ENCODE measurements around the gene FAM124B. TPM values are rescaled to one million over a fixed set of nuclear protein-coding genes. Genes with fewer than 3 reads are reported as not detected.
"Not testable (repeated sequence)": the region's sequence is repeated elsewhere in the genome, so short reads cannot be mapped to it uniquely, and the experiment has no call there.

The FAM124B gene
- total and polyA plus RNA-seq, 2 donors, result 1.4 to 2.0 TPM

DNA sequence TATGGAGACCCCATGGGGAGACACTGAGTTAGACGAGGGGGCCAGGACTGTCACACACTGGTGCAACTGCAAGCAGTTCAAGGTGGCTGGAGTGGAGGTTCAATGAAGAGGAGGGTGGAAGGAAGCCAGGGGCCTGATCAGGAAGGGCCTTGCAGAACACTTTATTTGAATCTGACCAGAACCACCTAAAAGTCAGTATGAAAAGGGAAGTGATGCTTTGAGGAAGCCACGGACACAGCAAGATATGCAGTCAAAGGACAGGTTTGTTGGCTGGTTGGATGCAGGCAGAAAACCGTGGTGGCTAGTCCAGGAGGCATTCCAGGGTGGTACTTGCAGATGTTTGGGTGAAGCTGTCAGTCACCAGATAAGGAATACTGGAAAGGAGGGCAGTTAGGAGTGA lies 3.5 kb upstream of the FAM124B start:
- Histone ChIP-seq H3K27me3 (ENCODE audit: control insufficient read depth in 2 of 2, insufficient read depth in 1 of 2, low read length in 1 of 2) (no peaks in the 10 kb centered on the region), H3K4me3 (ENCODE audit: low read length in 2 of 2) (no peak overlapping the region), H3K4me1 (ENCODE audit: control insufficient read depth in 2 of 2, insufficient read depth in 2 of 2, low read length in 2 of 2) (peaks cover 8 to 23% of the 10 kb centered on the region in 2 donors), H3K27ac (ENCODE audit: low read depth in 1 of 2, low read length in 1 of 2) (no peak overlapping the region), H3K36me3 (ENCODE audit: control insufficient read depth in 2 of 2, insufficient read depth in 2 of 2, low read length in 1 of 2) (no peaks in the 10 kb centered on the region), H3K9me3 (ENCODE audit: control insufficient read depth in 2 of 2, insufficient read depth in 1 of 2, low read length in 1 of 2) (peaks cover 0 to 4% of the 10 kb centered on the region in 2 donors)
- 43% methylated on average over 3 of the region's 3 CpGs for WGBS
- DNase-seq (ENCODE audit: low read depth in 6 of 9, low spot score in 9 of 9), result no peak

DNA sequence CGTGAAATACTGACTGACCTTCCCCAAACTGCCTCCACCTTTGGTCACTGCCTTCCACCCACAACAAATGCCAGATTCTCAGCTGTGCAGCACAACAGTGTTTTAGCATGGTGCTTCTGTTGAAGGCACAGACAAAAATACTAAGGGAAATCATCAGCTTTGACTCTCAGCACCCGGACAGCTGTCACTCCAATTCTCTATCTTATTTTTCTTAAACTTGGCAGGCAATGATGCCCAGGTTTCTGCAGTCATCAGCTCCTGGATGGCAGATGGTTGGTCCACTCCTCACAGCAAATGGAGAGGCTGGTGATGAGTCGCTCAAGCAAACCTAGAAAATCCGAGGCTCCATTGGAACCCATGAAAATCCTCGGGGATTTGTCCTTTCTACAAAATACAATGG lies 2.9 kb upstream of the FAM124B start:
- no peaks in the 10 kb centered on the region for H3K36me3 ChIP-seq (ENCODE audit: control insufficient read depth in 2 of 2, insufficient read depth in 2 of 2, low read length in 1 of 2)
- peaks cover 8 to 23% of the 10 kb centered on the region in 2 donors for H3K4me1 ChIP-seq (ENCODE audit: control insufficient read depth in 2 of 2, insufficient read depth in 2 of 2, low read length in 2 of 2)
- H3K9me3 ChIP-seq (ENCODE audit: control insufficient read depth in 2 of 2, insufficient read depth in 1 of 2, low read length in 1 of 2), result peaks cover 0 to 4% of the 10 kb centered on the region in 2 donors
- no peak for DNase-seq (ENCODE audit: low read depth in 6 of 9, low spot score in 9 of 9)
- WGBS, result 93% methylated on average over 5 of the region's 5 CpGs
- H3K27ac ChIP-seq (ENCODE audit: low read depth in 1 of 2, low read length in 1 of 2), result no peak overlapping the region
- H3K4me3 ChIP-seq (ENCODE audit: low read length in 2 of 2), result no peak overlapping the region
- H3K27me3 ChIP-seq (ENCODE audit: control insufficient read depth in 2 of 2, insufficient read depth in 1 of 2, low read length in 1 of 2), result no peaks in the 10 kb centered on the region

DNA sequence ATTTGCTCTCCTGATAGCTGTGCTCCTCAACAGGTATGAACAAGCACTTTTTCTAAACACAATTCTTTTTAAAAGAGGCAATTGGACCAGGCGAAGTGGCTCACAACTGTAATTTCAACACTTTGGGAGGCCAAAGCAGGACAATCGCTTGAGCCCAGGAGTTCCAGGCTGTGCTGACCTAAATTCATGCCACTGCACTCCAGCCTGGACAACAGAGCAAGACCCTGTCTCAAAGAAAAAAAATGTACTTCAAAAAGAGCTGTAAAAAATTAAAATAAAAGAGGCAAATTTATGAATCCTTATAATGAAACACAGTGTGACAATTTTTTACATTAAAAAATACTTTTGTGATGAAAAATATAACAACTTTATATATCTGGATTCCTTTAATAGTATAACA lies 1.8 kb upstream of the FAM124B start:
- H3K9me3 ChIP-seq (ENCODE audit: control insufficient read depth in 2 of 2, insufficient read depth in 1 of 2, low read length in 1 of 2), result peaks cover 0 to 4% of the 10 kb centered on the region in 2 donors
- H3K27ac ChIP-seq (ENCODE audit: low read depth in 1 of 2, low read length in 1 of 2), result no peak overlapping the region
- peaks cover 8 to 23% of the 10 kb centered on the region in 2 donors for H3K4me1 ChIP-seq (ENCODE audit: control insufficient read depth in 2 of 2, insufficient read depth in 2 of 2, low read length in 2 of 2)
- WGBS, result 98% methylated on average over 2 of the region's 2 CpGs
- no peaks in the 10 kb centered on the region for H3K36me3 ChIP-seq (ENCODE audit: control insufficient read depth in 2 of 2, insufficient read depth in 2 of 2, low read length in 1 of 2)
- no peak overlapping the region for H3K4me3 ChIP-seq (ENCODE audit: low read length in 2 of 2)
- H3K27me3 ChIP-seq (ENCODE audit: control insufficient read depth in 2 of 2, insufficient read depth in 1 of 2, low read length in 1 of 2), result no peaks in the 10 kb centered on the region
- DNase-seq (ENCODE audit: low read depth in 6 of 9, low spot score in 9 of 9), result no peak

DNA sequence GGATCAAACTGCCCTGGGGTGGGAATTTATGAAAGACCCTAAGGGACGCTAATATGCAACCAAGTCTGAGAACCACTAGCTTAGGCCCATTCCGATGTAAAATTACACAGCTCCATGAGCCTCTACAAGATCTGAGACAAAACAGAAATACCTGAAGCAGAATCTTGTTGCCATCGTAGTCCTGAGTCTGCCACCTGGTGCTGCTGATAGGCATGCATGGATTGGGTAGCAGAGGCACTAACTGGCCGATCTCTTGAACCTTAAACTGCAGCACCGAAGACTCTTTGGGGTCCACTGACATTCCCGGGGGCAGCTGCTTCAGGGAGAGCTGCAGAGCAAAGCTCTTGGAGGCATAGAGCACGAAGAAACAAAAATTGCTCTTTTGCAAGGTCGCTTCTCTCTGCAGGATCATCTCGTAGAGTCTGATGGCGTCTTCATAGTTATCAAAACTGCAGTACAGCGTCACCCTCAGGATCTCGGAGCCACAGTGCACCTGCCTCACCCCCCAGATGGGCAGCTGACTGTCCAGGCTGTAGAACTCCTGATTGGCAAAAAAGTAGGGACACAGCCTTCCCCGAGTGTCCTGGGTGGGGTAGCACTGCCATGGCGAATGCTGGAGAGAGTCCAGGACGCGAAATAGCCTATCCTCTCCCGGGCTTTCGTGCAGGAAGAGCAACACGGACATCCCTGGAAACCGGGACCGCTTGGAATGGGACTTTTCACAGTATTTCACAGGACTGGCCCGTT lies 848 bp downstream of the FAM124B start:
- H3K4me3 ChIP-seq (ENCODE audit: low read length in 2 of 2), result peak overlapping the region; percentile 45 to 51
- no peaks in the 10 kb centered on the region for H3K27me3 ChIP-seq (ENCODE audit: control insufficient read depth in 2 of 2, insufficient read depth in 1 of 2, low read length in 1 of 2)
- H3K4me1 ChIP-seq (ENCODE audit: control insufficient read depth in 2 of 2, insufficient read depth in 2 of 2, low read length in 2 of 2), result peaks cover 2 to 15% of the 10 kb centered on the region in 2 donors
- peak overlapping the region; percentile 8 to 31 for H3K27ac ChIP-seq (ENCODE audit: low read depth in 1 of 2, low read length in 1 of 2)
- peak in 6 of 9 donors; percentile 9 to 63 (median 24) for DNase-seq (ENCODE audit: low read depth in 6 of 9, low spot score in 9 of 9)
- H3K36me3 ChIP-seq (ENCODE audit: control insufficient read depth in 2 of 2, insufficient read depth in 2 of 2, low read length in 1 of 2), result no peaks in the 10 kb centered on the region
- H3K9me3 ChIP-seq (ENCODE audit: control insufficient read depth in 2 of 2, insufficient read depth in 1 of 2, low read length in 1 of 2), result no peaks in the 10 kb centered on the region
- 8% methylated on average over 22 of the region's 22 CpGs for WGBS

DNA sequence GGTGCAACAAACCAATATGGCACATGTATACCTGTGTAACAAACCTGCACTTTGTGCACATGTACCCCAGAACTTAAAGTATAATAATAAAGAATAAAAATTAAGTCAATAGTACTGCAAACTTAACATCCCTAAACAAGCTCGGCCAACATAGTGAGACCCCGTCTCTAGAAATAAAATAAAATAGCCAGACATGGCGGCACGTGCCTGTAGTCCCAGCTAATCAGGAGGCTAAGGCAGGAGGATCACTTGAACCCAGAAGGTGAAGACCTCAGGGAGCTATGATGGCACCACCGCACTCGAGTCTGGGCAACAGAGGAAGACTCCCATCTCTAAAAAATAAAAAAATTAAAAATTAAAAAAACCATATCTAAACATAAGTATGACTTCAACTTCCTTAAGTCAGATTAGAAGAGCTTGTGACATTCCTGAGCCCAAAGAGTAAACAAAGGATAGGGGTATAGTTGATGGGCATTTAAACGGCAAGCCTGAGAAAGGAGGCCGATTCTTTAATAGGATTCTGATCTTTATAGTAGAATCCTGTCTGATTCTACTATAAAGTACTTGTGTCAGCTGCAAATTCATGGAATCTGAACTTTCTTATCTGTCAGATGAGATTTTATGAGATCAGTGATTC lies 1.6 kb downstream of the FAM124B start:
- Histone ChIP-seq H3K27ac (ENCODE audit: low read depth in 1 of 2, low read length in 1 of 2) (no peak overlapping the region), H3K4me1 (ENCODE audit: control insufficient read depth in 2 of 2, insufficient read depth in 2 of 2, low read length in 2 of 2) (peaks cover 2 to 15% of the 10 kb centered on the region in 2 donors), H3K36me3 (ENCODE audit: control insufficient read depth in 2 of 2, insufficient read depth in 2 of 2, low read length in 1 of 2) (no peaks in the 10 kb centered on the region), H3K27me3 (ENCODE audit: control insufficient read depth in 2 of 2, insufficient read depth in 1 of 2, low read length in 1 of 2) (no peaks in the 10 kb centered on the region), H3K9me3 (ENCODE audit: control insufficient read depth in 2 of 2, insufficient read depth in 1 of 2, low read length in 1 of 2) (no peaks in the 10 kb centered on the region), H3K4me3 (ENCODE audit: low read length in 2 of 2) (peak overlapping the region in 1 of 2 donors; percentile 45)
- 76% methylated on average over 8 of the region's 8 CpGs for WGBS
- no peak for DNase-seq (ENCODE audit: low read depth in 6 of 9, low spot score in 9 of 9)

DNA sequence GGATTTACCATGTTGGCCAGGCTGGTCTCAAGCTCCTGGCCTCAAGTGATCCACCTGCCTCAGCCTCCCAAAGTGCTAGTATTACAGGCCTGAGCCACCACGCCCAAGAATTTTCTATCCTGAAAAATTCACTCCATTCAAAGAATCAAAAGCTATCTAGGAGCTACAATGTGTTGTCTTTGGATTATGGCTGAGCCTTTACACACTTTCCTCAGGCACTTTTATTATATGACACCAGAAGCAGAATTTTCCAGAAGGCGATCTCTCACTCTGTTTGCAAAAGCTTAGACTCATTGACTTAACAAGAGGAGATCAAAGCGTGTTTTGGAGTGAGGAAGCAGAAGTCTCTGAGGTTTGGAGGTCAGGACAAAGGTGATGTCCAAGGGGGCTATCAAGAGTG lies 3.6 kb downstream of the FAM124B start:
- H3K9me3 ChIP-seq (ENCODE audit: control insufficient read depth in 2 of 2, insufficient read depth in 1 of 2, low read length in 1 of 2), result no peaks in the 10 kb centered on the region
- no peak overlapping the region for H3K27ac ChIP-seq (ENCODE audit: low read depth in 1 of 2, low read length in 1 of 2)
- DNase-seq (ENCODE audit: low read depth in 6 of 9, low spot score in 9 of 9), result no peak
- H3K4me1 ChIP-seq (ENCODE audit: control insufficient read depth in 2 of 2, insufficient read depth in 2 of 2, low read length in 2 of 2), result peaks cover 2 to 15% of the 10 kb centered on the region in 2 donors
- no peak overlapping the region for H3K4me3 ChIP-seq (ENCODE audit: low read length in 2 of 2)
- WGBS, result 97% methylated on average over 3 of the region's 3 CpGs
- H3K27me3 ChIP-seq (ENCODE audit: control insufficient read depth in 2 of 2, insufficient read depth in 1 of 2, low read length in 1 of 2), result no peaks in the 10 kb centered on the region
- H3K36me3 ChIP-seq (ENCODE audit: control insufficient read depth in 2 of 2, insufficient read depth in 2 of 2, low read length in 1 of 2), result no peaks in the 10 kb centered on the region

DNA sequence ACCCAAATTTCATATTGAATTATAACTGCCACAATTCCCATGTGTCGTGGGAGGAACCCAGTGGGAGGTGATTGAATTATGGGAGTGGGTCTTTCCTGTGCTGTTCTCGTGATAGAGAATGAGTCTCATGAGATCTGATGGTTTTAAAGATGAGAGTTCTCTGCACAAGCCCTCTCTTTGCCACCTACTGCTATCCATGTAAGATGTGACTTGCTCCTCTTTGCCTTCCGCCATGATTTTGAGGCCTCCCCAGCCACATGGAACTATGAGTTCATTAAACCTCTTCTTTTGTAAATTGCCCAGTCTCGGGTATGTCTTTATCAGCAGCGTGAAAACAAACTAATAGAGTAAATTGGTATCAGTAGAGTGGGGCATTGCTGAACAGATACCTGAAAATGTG lies 4.8 kb downstream of the FAM124B start:
- H3K4me3 ChIP-seq (ENCODE audit: low read length in 2 of 2); H3K27me3 ChIP-seq (ENCODE audit: control insufficient read depth in 2 of 2, insufficient read depth in 1 of 2, low read length in 1 of 2); H3K27ac ChIP-seq (ENCODE audit: low read depth in 1 of 2, low read length in 1 of 2); H3K9me3 ChIP-seq (ENCODE audit: control insufficient read depth in 2 of 2, insufficient read depth in 1 of 2, low read length in 1 of 2); H3K36me3 ChIP-seq (ENCODE audit: control insufficient read depth in 2 of 2, insufficient read depth in 2 of 2, low read length in 1 of 2); DNase-seq (ENCODE audit: low read depth in 6 of 9, low spot score in 9 of 9): not testable (repeated sequence)
- WGBS, result 98% methylated on average over 5 of the region's 5 CpGs
- peaks cover 2 to 15% of the 10 kb centered on the region in 2 donors for H3K4me1 ChIP-seq (ENCODE audit: control insufficient read depth in 2 of 2, insufficient read depth in 2 of 2, low read length in 2 of 2)

DNA sequence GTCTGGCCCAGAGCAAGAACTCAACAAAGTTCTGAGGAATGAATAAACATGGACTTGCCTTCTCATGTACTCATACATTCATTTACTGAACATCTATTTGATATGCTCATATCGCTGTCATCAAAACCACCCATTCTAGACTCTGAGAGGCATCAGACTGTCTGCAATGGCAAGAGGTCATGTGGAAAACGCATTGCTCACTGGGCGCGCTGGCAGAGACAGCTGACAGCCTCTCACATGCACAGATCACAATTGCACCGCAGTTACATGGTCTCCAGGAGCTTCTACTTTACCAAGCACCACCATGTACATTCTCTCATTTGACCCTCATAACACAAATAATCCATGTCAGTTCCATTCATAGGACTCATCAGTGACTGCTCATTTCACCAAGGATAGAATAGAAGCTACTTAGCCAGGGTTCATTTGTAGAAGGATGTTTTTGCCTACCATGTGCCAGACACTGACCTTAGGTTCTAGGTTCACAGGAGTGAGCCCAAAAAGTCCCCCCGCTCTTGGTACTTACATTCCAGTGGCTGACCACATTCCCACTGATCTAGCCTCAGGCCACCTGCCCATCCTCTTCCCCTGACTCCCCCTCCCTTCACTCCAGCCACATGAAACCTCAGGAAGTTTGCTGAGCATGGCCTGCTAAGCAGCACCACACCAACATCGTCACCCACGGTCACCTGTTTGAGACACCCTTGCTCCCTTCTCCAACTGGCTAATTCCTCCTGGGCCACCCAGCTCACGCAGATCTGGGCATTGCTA lies 6.1 kb downstream of the FAM124B start:
- WGBS, result 87% methylated on average over 9 of the region's 9 CpGs
- Histone ChIP-seq H3K36me3 (ENCODE audit: control insufficient read depth in 2 of 2, insufficient read depth in 2 of 2, low read length in 1 of 2) (no peaks in the 10 kb centered on the region), H3K27me3 (ENCODE audit: control insufficient read depth in 2 of 2, insufficient read depth in 1 of 2, low read length in 1 of 2) (no peaks in the 10 kb centered on the region), H3K4me3 (ENCODE audit: low read length in 2 of 2) (no peak overlapping the region), H3K4me1 (ENCODE audit: control insufficient read depth in 2 of 2, insufficient read depth in 2 of 2, low read length in 2 of 2) (peaks cover 2% of the 10 kb centered on the region in 2 donors), H3K9me3 (ENCODE audit: control insufficient read depth in 2 of 2, insufficient read depth in 1 of 2, low read length in 1 of 2) (no peaks in the 10 kb centered on the region), H3K27ac (ENCODE audit: low read depth in 1 of 2, low read length in 1 of 2) (no peak overlapping the region)
- no peak for DNase-seq (ENCODE audit: low read depth in 6 of 9, low spot score in 9 of 9)

Measured in thymus (tissue), 11 donors.